ENCODE data around the gene LSM3. TPM values are rescaled to one million over a fixed set of nuclear protein-coding genes. Genes with fewer than 3 reads are reported as not detected.
"Not testable (repeated sequence)": the region's sequence is repeated elsewhere in the genome, so short reads cannot be mapped to it uniquely, and the experiment has no call there.

The LSM3 gene
- total RNA-seq, 1 donor from 2014 or later, result 8.8 TPM

GRCh38 chr3:14221902-14222301 is 43.3 kb downstream of the LSM3 start:
- no peak for DNase-seq (ENCODE audit: low read depth, low spot score)

GRCh38 chr3:14222457-14222856 is 43.8 kb downstream of the LSM3 start:
- DNase-seq (ENCODE audit: low read depth, low spot score), result no peak

- no peak for DNase-seq (ENCODE audit: low read depth, low spot score)
Observed at GRCh38 chr3:14222900-14223594, 44.4 kb downstream of the LSM3 start.

- no peak for DNase-seq (ENCODE audit: low read depth, low spot score)
Observed at GRCh38 chr3:14223595-14223994, 45.0 kb downstream of the LSM3 start.

- DNase-seq (ENCODE audit: low read depth, low spot score), result no peak
Observed at GRCh38 chr3:14224895-14225294, 46.3 kb downstream of the LSM3 start.

GRCh38 chr3:14225421-14225820 is 46.8 kb downstream of the LSM3 start:
- no peak for DNase-seq (ENCODE audit: low read depth, low spot score)

GRCh38 chr3:14226351-14226750 is 47.7 kb downstream of the LSM3 start:
- not testable (repeated sequence) for DNase-seq (ENCODE audit: low read depth, low spot score)

GRCh38 chr3:14227856-14228255 is 49.2 kb downstream of the LSM3 start:
- DNase-seq (ENCODE audit: low read depth, low spot score), result no peak

GRCh38 chr3:14228681-14229470 is 50.3 kb downstream of the LSM3 start:
- no peak for DNase-seq (ENCODE audit: low read depth, low spot score)

- DNase-seq (ENCODE audit: low read depth, low spot score), result not testable (repeated sequence)
Observed at GRCh38 chr3:14229695-14230094, 51.1 kb downstream of the LSM3 start.

- DNase-seq (ENCODE audit: low read depth, low spot score), result no peak
Observed at GRCh38 chr3:14230729-14231128, 52.1 kb downstream of the LSM3 start.

GRCh38 chr3:14231145-14231990 is 52.8 kb downstream of the LSM3 start:
- DNase-seq (ENCODE audit: low read depth, low spot score), result no peak

GRCh38 chr3:14231998-14232501 is 53.4 kb downstream of the LSM3 start:
- DNase-seq (ENCODE audit: low read depth, low spot score), result no peak

GRCh38 chr3:14234251-14235002 is 55.8 kb downstream of the LSM3 start:
- no peak for DNase-seq (ENCODE audit: low read depth, low spot score)

GRCh38 chr3:14235003-14235911 is 56.6 kb downstream of the LSM3 start:
- DNase-seq (ENCODE audit: low read depth, low spot score), result no peak

- no peak for DNase-seq (ENCODE audit: low read depth, low spot score)
Observed at GRCh38 chr3:14235912-14236295, 57.3 kb downstream of the LSM3 start.

- DNase-seq (ENCODE audit: low read depth, low spot score), result no peak
Observed at GRCh38 chr3:14236902-14237301, 58.3 kb downstream of the LSM3 start.

- DNase-seq (ENCODE audit: low read depth, low spot score), result no peak
Observed at GRCh38 chr3:14237457-14237856, 58.8 kb downstream of the LSM3 start.

GRCh38 chr3:14238356-14238755 is 59.7 kb downstream of the LSM3 start:
- no peak for DNase-seq (ENCODE audit: low read depth, low spot score)

GRCh38 chr3:14238930-14239329 is 60.3 kb downstream of the LSM3 start:
- no peak for DNase-seq (ENCODE audit: low read depth, low spot score)
